ENCODE measurements around the gene EIF4EBP3. TPM values are rescaled to one million over a fixed set of nuclear protein-coding genes. Genes with fewer than 3 reads are reported as not detected.
A peak's percentile ranks its signal among the peaks of the same experiment; 100 is the strongest.

The EIF4EBP3 gene
- total and polyA plus RNA-seq, 10 of the 15 experiments (the other 5 are each of a cell fraction or from before 2014, with no cell fraction given), result 3.5 to 16.1 (median 6.2) TPM

DNA sequence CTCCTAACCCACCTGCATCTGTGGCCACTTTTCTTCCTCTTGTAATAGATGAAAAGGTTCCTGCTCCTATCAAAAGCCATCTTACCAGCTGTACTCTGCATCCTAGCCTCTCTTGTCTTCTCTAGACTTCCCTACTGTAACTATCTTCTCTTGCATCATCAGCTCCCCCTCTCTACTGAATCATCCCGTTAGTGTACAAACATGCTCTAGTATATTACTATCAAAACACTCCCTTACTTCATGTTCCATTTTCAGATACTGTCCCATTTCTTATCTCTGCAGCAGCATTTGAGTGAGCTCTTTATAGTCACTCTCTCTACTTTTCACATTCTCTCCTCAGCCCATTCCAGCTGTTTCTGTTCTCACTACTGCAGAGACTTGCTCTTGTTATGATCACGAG lies 7.0 kb downstream of the EIF4EBP3 start:
- Histone ChIP-seq H3K4me2 (ENCODE audit: control insufficient read depth, insufficient read depth) (peak overlapping the region; percentile 82), H2AFZ (ENCODE audit: control insufficient read depth, low read depth, low read length) (no peak overlapping the region), H3K9me3 (replicated peaks; ENCODE audit: control insufficient read depth, insufficient read depth, low read length) (no peaks in the 10 kb centered on the region), H3K27me3 (replicated peaks in 1 of 2; ENCODE audit: control insufficient read depth in 2 of 2, insufficient read depth in 2 of 2, low read length in 1 of 2) (no peaks in the 10 kb centered on the region), H4K20me1 (ENCODE audit: control insufficient read depth, insufficient read depth) (no peaks in the 10 kb centered on the region), H3K4me3 (peak overlapping the region; percentile 91; the same call in 1 of the 2 replicates), H3K4me1 (ENCODE audit: control insufficient read depth, insufficient read depth, low read length) (peaks cover 22% of the 10 kb centered on the region), H3K79me2 (ENCODE audit: control insufficient read depth, insufficient read depth, low read length) (peaks cover 49% of the 10 kb centered on the region), H3K36me3 (ENCODE audit: control insufficient read depth in 2 of 2, insufficient read depth in 2 of 2, low read length in 1 of 2) (peaks cover 14 to 25% of the 10 kb centered on the region in 2 experiments), H3K9ac (ENCODE audit: control insufficient read depth, insufficient read depth, low read length) (no peak overlapping the region), H3K27ac (ENCODE audit: control insufficient read depth, insufficient read depth) (peak overlapping the region; percentile 16)
- in situ Hi-C loops (cut with MboI) (no loop called here), intact Hi-C loops (cut with micrococcal nuclease; ENCODE audit: unreplicated experiment) (loop anchor here (5.0 kb wide), 1 partner anchor 152 kb away; the partner anchor contains the start of gene ANKHD1)
- ATAC-seq, result no peak
- 62% methylated on average over 2 of the region's 2 CpGs for WGBS (ENCODE audit: insufficient coverage, insufficient replicate concordance, low lambda C conversion rate, missing lambda C conversion rate)
- FAIRE-seq, result no peak
- BruUV-seq (replicated peaks), result no TSS peak
- ChIA-PET CTCF (interaction anchor here (0.8 to 2.1 kb wide), 3 partner anchors 11 to 182 kb away, joined by 3 to 6 read pairs (median 4); no protein-coding TSS in a partner anchor), SMC1A (ENCODE audit: uncharacterized antibody, unreplicated experiment) (interaction anchor here (0.6 to 1.0 kb wide), 3 partner anchors 15 to 88 kb away, joined by 3 read pairs; no protein-coding TSS in a partner anchor), RAD21 (ENCODE audit: unreplicated experiment) (interaction anchor here (1.0 to 1.8 kb wide), 2 partner anchors 9 to 15 kb away, joined by 3 to 7 read pairs; no protein-coding TSS in a partner anchor), POLR2A (no interaction called here)
- DNase-seq (ENCODE audit: low read depth, low spot score), result no peak
- TF ChIP-seq KDM1A (IDR thresholded peaks at IDR 0.05; ENCODE audit: borderline replicate concordance) (no peak), SPI1 (IDR thresholded peaks at IDR 0.05; ENCODE audit: borderline replicate concordance, insufficient read depth, low read depth, low read length) (no peak), CBX3 (IDR thresholded peaks at IDR 0.05; ENCODE audit: borderline replicate concordance, low read depth) (no peak), CHD2 (IDR thresholded peaks at IDR 0.05; ENCODE audit: borderline replicate concordance, low read depth, low read length) (no peak), PML (IDR thresholded peaks at IDR 0.05; ENCODE audit: low read length) (no peak), POLR2AphosphoS5 (IDR thresholded peaks at IDR 0.05; ENCODE audit: low read length) (no peak), ZNF207 (IDR thresholded peaks at IDR 0.05; ENCODE audit: borderline replicate concordance) (no peak), STAT3 (IDR thresholded peaks at IDR 0.05; ENCODE audit: low read depth, low read length) (no peak)
- TF ChIP-seq, protein P1, sequence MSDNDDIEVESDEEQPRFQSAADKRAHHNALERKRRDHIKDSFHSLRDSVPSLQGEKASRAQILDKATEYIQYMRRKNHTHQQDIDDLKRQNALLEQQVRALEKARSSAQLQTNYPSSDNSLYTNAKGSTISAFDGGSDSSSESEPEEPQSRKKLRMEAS (IDR thresholded peaks at IDR 0.05; ENCODE audit: low read depth, low read length), result no peak
- TF ChIP-seq, protein P2, sequence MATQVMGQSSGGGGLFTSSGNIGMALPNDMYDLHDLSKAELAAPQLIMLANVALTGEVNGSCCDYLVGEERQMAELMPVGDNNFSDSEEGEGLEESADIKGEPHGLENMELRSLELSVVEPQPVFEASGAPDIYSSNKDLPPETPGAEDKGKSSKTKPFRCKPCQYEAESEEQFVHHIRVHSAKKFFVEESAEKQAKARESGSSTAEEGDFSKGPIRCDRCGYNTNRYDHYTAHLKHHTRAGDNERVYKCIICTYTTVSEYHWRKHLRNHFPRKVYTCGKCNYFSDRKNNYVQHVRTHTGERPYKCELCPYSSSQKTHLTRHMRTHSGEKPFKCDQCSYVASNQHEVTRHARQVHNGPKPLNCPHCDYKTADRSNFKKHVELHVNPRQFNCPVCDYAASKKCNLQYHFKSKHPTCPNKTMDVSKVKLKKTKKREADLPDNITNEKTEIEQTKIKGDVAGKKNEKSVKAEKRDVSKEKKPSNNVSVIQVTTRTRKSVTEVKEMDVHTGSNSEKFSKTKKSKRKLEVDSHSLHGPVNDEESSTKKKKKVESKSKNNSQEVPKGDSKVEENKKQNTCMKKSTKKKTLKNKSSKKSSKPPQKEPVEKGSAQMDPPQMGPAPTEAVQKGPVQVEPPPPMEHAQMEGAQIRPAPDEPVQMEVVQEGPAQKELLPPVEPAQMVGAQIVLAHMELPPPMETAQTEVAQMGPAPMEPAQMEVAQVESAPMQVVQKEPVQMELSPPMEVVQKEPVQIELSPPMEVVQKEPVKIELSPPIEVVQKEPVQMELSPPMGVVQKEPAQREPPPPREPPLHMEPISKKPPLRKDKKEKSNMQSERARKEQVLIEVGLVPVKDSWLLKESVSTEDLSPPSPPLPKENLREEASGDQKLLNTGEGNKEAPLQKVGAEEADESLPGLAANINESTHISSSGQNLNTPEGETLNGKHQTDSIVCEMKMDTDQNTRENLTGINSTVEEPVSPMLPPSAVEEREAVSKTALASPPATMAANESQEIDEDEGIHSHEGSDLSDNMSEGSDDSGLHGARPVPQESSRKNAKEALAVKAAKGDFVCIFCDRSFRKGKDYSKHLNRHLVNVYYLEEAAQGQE (IDR thresholded peaks at IDR 0.05; ENCODE audit: low read depth, low read length), result no peak
- TF ChIP-seq, protein P3, sequence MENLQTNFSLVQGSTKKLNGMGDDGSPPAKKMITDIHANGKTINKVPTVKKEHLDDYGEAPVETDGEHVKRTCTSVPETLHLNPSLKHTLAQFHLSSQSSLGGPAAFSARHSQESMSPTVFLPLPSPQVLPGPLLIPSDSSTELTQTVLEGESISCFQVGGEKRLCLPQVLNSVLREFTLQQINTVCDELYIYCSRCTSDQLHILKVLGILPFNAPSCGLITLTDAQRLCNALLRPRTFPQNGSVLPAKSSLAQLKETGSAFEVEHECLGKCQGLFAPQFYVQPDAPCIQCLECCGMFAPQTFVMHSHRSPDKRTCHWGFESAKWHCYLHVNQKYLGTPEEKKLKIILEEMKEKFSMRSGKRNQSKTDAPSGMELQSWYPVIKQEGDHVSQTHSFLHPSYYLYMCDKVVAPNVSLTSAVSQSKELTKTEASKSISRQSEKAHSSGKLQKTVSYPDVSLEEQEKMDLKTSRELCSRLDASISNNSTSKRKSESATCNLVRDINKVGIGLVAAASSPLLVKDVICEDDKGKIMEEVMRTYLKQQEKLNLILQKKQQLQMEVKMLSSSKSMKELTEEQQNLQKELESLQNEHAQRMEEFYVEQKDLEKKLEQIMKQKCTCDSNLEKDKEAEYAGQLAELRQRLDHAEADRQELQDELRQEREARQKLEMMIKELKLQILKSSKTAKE (IDR thresholded peaks at IDR 0.05; ENCODE audit: low read depth, poor library complexity, severe bottlenecking), result no peak
- TF ChIP-seq, protein P4, sequence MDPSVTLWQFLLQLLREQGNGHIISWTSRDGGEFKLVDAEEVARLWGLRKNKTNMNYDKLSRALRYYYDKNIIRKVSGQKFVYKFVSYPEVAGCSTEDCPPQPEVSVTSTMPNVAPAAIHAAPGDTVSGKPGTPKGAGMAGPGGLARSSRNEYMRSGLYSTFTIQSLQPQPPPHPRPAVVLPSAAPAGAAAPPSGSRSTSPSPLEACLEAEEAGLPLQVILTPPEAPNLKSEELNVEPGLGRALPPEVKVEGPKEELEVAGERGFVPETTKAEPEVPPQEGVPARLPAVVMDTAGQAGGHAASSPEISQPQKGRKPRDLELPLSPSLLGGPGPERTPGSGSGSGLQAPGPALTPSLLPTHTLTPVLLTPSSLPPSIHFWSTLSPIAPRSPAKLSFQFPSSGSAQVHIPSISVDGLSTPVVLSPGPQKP (IDR thresholded peaks at IDR 0.05; ENCODE audit: low read depth, low read length), result no peak

All from GM12878 (cell line).